ENCODE results near the gene UGGT1.

- no peak for TF ChIP-seq CTCF (conservative IDR thresholded peaks at IDR 0.05; ENCODE audit: low read depth in 2 of 2)
- no peak for TF ChIP-seq EZH2 (IDR thresholded peaks at IDR 0.05; ENCODE audit: low read depth, unreplicated experiment)
- no peak for TF ChIP-seq REST (IDR thresholded peaks at IDR 0.05; ENCODE audit: unreplicated experiment)
- TF ChIP-seq JUNB (IDR thresholded peaks at IDR 0.05; ENCODE audit: unreplicated experiment), result no peak
Observed at GRCh38 chr2:128235581-128235980, 144.6 kb downstream of the UGGT1 start.
